HCT116 (cell line): Measurements from ENCODE around the gene HYAL4. TPM values are rescaled to one million over a fixed set of nuclear protein-coding genes. Genes with fewer than 3 reads are reported as not detected.
A peak's percentile ranks its signal among the peaks of the same experiment; 100 is the strongest.

Experiments
- ATAC-seq: fragments of 200-7000 bp; cut with Tn5 transposase; 2 replicates; pipeline ENCODE4 v1.9.1; 2020; ENCODE audit warnings: mild to moderate bottlenecking, moderate library complexity
- BruUV-seq: library from RNA; stranded (reverse); fragments of 400-500 nt; replicated peaks from 2 replicates; lab custom pipeline; 2021; lab: Mats Ljungman, UMichigan
- CTCF ChIA-PET: fragments of 300-600 bp; sonication (Branson Sonifier 250); formaldehyde crosslinking; loops from one replicate; lab custom pipeline; 2021; ENCODE audit warnings: antibody characterized with exemption; lab: Charles Lee
- POLR2A ChIA-PET: fragments of 300-600, 350-600 bp; sonication (Branson Sonifier 250); formaldehyde crosslinking; loops from one replicate; lab custom pipeline; 2021; ENCODE audit warnings: antibody characterized with exemption; lab: Charles Lee
- RAD21 ChIA-PET, 2 experiments: fragments of 300-600 bp; sonication (Branson Sonifier 250); formaldehyde crosslinking; loops; one replicate each; lab custom pipeline; 2023; ENCODE audit warnings: low total read pairs in 2 of 2; ENCODE audit not compliant: uncharacterized antibody in 2 of 2, unreplicated experiment in 2 of 2, low non-redundant PET in 1 of 2; lab: Charles Lee
- DNase-seq: peaks from one replicate; pipeline ENCODE4 v3.0.0-alpha.2; 2010; ENCODE audit warnings: low read depth, low spot score
- H2AFZ ChIP-seq: fragments of 200-600 bp; shearing (Covaris generic), sonication (generic); 2 replicates; pipeline ENCODE4 v1.6.1; 2017; ENCODE audit warnings: low read depth, mixed run types, mixed read lengths, antibody characterized with exemption, low read length; ENCODE audit not compliant: poor library complexity, severe bottlenecking
- H3K27ac ChIP-seq: 2 replicates; pipeline ENCODE4 v1.5.1; 2012; ENCODE audit warnings: low read depth, low read length
- H3K27me3 ChIP-seq: fragments of 200-600 bp; sonication (generic); 2 replicates; pipeline ENCODE4 v1.6.1; 2016; ENCODE audit warnings: mixed run types, low read length, mixed read lengths; ENCODE audit not compliant: insufficient read depth
- H3K36me3 ChIP-seq, 2 experiments: fragments of 200-500 bp in 1 of 2; fragments of 200-600 bp in 1 of 2; sonication (Bioruptor generic) in 1 of 2; sonication (generic) in 1 of 2; 2 replicates each; pipeline versions ENCODE4 v1.5.1 to v1.6.1; 2014 to 2016; ENCODE audit warnings: low read length in 2 of 2, inconsistent platforms in 1 of 2, mixed read lengths in 1 of 2, mixed run types in 1 of 2; ENCODE audit not compliant: insufficient read depth in 2 of 2, control insufficient read depth in 1 of 2
- H3K4me1 ChIP-seq, 2 experiments: fragments of 200-600 bp in 1 of 2; sonication (generic) in 1 of 2; 2 replicates each; pipeline versions ENCODE4 v1.5.1 to v1.6.1; 2012 to 2017; ENCODE audit warnings: low read length in 2 of 2, inconsistent platforms in 1 of 2, mild to moderate bottlenecking in 1 of 2, mixed read lengths in 1 of 2, mixed run types in 1 of 2, moderate library complexity in 1 of 2; ENCODE audit not compliant: insufficient read depth in 2 of 2, control insufficient read depth in 1 of 2
- H3K4me2 ChIP-seq: fragments of 200-600 bp; sonication (generic); 2 replicates; pipeline ENCODE4 v1.6.1; 2017; ENCODE audit warnings: mixed run types, low read length, mixed read lengths
- H3K4me3 ChIP-seq, 2 experiments: fragments of 200-600 bp in 1 of 2; sonication (generic) in 1 of 2; replicated peaks in 1 of 2; 2 replicates each; pipeline ENCODE4 v1.5.1; 2011 to 2016; ENCODE audit warnings: low read length in 2 of 2, control low read depth in 1 of 2, low read depth in 1 of 2, mild to moderate bottlenecking in 1 of 2, mixed read lengths in 1 of 2, mixed run types in 1 of 2
- H3K79me2 ChIP-seq: fragments of 200-600 bp; sonication (generic); 2 replicates; pipeline ENCODE4 v1.6.1; 2017; ENCODE audit warnings: mild to moderate bottlenecking, mixed run types, low read length, moderate library complexity, mixed read lengths; ENCODE audit not compliant: insufficient read depth
- H3K9ac ChIP-seq: fragments of 200-600 bp; sonication (generic); 2 replicates; pipeline ENCODE4 v1.6.1; 2016; ENCODE audit warnings: low read length, mixed read lengths
- H3K9me2 ChIP-seq: fragments of 200-600 bp; sonication (generic), shearing (Covaris generic); 2 replicates; pipeline ENCODE4 v1.6.1; 2017; ENCODE audit warnings: mixed run types, mild to moderate bottlenecking, moderate library complexity; ENCODE audit not compliant: insufficient read depth
- H3K9me3 ChIP-seq, 2 experiments: fragments of 200-500 bp in 1 of 2; fragments of 200-600 bp in 1 of 2; sonication (Bioruptor generic) in 1 of 2; sonication (generic) in 1 of 2; 2 replicates each; pipeline ENCODE4 v1.6.1; 2014 to 2017; ENCODE audit warnings: low read length in 2 of 2, mixed read lengths in 2 of 2, inconsistent platforms in 1 of 2, low read depth in 1 of 2, mild to moderate bottlenecking in 1 of 2, mixed run types in 1 of 2, moderate library complexity in 1 of 2; ENCODE audit not compliant: control insufficient read depth in 1 of 2, insufficient read depth in 1 of 2
- H4K20me1 ChIP-seq: fragments of 200-600 bp; sonication (generic), shearing (Covaris generic); 2 replicates; pipeline ENCODE4 v1.6.1; 2017; ENCODE audit warnings: mixed run types, mild to moderate bottlenecking, moderate library complexity; ENCODE audit not compliant: insufficient read depth
- EZH2 ChIP-seq: fragments of 200-600 bp; sonication (generic); IDR thresholded peaks from 2 replicates; pipeline ENCODE4 v1.6.1; 2017; ENCODE audit warnings: antibody characterized with exemption, mixed run types
- FOSL1 ChIP-seq: IDR thresholded peaks from 2 replicates; pipeline ENCODE4 v1.6.1; 2012; ENCODE audit warnings: low read depth
- SIN3A ChIP-seq: IDR thresholded peaks from 2 replicates; pipeline ENCODE4 v1.6.1; 2012; ENCODE audit warnings: low read depth
- SP1 ChIP-seq: IDR thresholded peaks from 2 replicates; pipeline ENCODE4 v1.6.1; 2012; ENCODE audit warnings: low read depth
- SRF ChIP-seq: IDR thresholded peaks from 2 replicates; pipeline ENCODE4 v1.6.1; 2012; ENCODE audit warnings: low read depth
- ZFX ChIP-seq: fragments of 450-650 bp; IDR thresholded peaks from 2 replicates; pipeline ENCODE4 v1.6.1; 2017
- intact Hi-C: fragments of 100-400 bp; cut with micrococcal nuclease; formaldehyde crosslinking; loops from 2 replicates; pipeline ENCODE4 v1.10.0; 2022
- total RNA-seq: library from RNA; stranded (reverse); gene quantifications from one replicate; pipeline ENCODE4 v1.2.1, GENCODE V29; 2021; ENCODE audit not compliant: unreplicated experiment
- TF ChIP-seq, protein P1 (sequence below), 3 experiments: fragments of 200-600 bp in 1 of 3; sonication (generic) in 1 of 3; IDR thresholded peaks in 2 of 3; conservative IDR thresholded peaks in 1 of 3; 2 replicates each; pipeline ENCODE4 v1.5.1; 2012 to 2017; ENCODE audit warnings: low read depth in 2 of 3, low read length in 2 of 3, antibody characterized with exemption in 1 of 3, borderline replicate concordance in 1 of 3, control low read depth in 1 of 3, mild to moderate bottlenecking in 1 of 3, mixed read lengths in 1 of 3, mixed run types in 1 of 3, moderate library complexity in 1 of 3; ENCODE audit not compliant: insufficient read depth in 1 of 3

HYAL4 gene
- total RNA-seq, 1 experiment from 2014 or later: not detected

- TF ChIP-seq, protein P1, sequence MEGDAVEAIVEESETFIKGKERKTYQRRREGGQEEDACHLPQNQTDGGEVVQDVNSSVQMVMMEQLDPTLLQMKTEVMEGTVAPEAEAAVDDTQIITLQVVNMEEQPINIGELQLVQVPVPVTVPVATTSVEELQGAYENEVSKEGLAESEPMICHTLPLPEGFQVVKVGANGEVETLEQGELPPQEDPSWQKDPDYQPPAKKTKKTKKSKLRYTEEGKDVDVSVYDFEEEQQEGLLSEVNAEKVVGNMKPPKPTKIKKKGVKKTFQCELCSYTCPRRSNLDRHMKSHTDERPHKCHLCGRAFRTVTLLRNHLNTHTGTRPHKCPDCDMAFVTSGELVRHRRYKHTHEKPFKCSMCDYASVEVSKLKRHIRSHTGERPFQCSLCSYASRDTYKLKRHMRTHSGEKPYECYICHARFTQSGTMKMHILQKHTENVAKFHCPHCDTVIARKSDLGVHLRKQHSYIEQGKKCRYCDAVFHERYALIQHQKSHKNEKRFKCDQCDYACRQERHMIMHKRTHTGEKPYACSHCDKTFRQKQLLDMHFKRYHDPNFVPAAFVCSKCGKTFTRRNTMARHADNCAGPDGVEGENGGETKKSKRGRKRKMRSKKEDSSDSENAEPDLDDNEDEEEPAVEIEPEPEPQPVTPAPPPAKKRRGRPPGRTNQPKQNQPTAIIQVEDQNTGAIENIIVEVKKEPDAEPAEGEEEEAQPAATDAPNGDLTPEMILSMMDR (IDR thresholded peaks at IDR 0.05 in 2 of 3, conservative IDR thresholded peaks at IDR 0.05 in 1 of 3; ENCODE audit: borderline replicate concordance in 1 of 3, insufficient read depth in 1 of 3, low read depth in 2 of 3, low read length in 2 of 3): no peak
- TF ChIP-seq EZH2: no peak
Observed at GRCh38 chr7:123845823-123846216, 851 bp downstream of the HYAL4 start (continued).

DNA sequence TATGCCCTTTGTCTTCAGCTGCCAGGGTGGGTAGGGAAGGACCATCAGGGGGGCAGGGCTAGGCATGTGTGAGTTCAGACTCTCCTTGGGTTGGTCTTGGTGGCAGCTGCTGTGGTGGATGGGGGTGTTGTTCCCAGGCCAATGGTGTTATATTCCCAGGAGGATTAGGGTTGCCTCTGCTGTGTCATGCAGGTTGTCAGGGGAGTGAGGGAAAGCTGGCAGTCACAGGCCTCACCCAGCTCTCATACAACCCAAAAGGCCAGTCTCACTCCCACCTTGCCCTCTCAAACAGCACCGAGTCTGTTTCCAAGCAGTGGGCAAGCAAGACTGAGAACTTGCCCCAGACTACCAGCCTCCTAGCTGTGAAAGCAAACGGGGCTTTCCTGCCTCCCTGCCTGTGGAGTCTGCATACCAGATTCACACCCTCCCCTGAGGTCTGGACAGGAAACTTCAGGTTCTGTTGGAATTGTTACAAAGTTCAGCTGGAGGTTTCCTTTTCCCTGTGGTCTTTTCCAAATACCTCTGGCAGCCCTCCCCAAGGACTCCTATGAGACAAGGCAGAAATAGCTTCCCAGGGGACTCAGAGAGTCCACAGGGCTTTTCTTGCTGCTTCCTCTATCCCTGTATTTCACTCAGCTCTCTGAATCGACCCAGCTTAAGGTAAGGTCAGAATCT lies 1.4 kb downstream of the HYAL4 start:
- CTCF ChIA-PET: interaction anchor here (1.4 kb wide), 1 partner anchor 18 kb away, joined by 6 read pairs; no protein-coding TSS in a partner anchor
- intact Hi-C loops: no loop called here
- H3K27ac ChIP-seq: no peak overlapping the region
- H3K9ac ChIP-seq: no peak overlapping the region
- H3K79me2 ChIP-seq: no peaks in the 10 kb centered on the region
- POLR2A ChIA-PET: no interaction called here
- H3K4me1 ChIP-seq: peaks cover 0 to 12% of the 10 kb centered on the region in 2 experiments; a peak in 1 of 4 replicates
- RAD21 ChIA-PET: no interaction called here
- no peak for DNase-seq
- no peaks in the 10 kb centered on the region for H3K36me3 ChIP-seq
- H3K4me2 ChIP-seq: no peak overlapping the region
- no peaks in the 10 kb centered on the region for H3K27me3 ChIP-seq
- H3K9me2 ChIP-seq: no peaks in the 10 kb centered on the region
- H3K4me3 ChIP-seq: no peak overlapping the region
- BruUV-seq: no TSS peak
- no peak overlapping the region for H2AFZ ChIP-seq
- 0 out of 2 replicates have a peak, but pooled peaks have one; percentile 14 for ATAC-seq
- no peak for TF ChIP-seq SP1
- no peak for TF ChIP-seq ZFX
- no peak for TF ChIP-seq FOSL1
- no peak for TF ChIP-seq SIN3A
- TF ChIP-seq SRF: no peak
- H3K9me3 ChIP-seq: no peaks in the 10 kb centered on the region
- no peaks in the 10 kb centered on the region for H4K20me1 ChIP-seq
